Esophagus squamous epithelium (tissue), 5 donors: ENCODE measurements around the gene PNPLA2. TPM values are rescaled to one million over a fixed set of nuclear protein-coding genes. Genes with fewer than 3 reads are reported as not detected.

Source experiments
- DNase-seq: peaks from one replicate; lab custom pipeline; 2025; lab: John Stamatoyannopoulos, UW
- H3K27ac ChIP-seq, 4 donors: fragments of 200-600 bp; sonication (generic); one replicate each; pipeline ENCODE4 v1.5.1; 2016 to 2019; ENCODE audit warnings: mild to moderate bottlenecking in 1 of 4
- H3K27me3 ChIP-seq, 4 donors: fragments of 200-600 bp; sonication (generic); 1 replicate in 3 of 4; 2 replicates in 1 of 4; pipeline versions ENCODE4 v1.5.1 to v1.6.0; 2017 to 2021; ENCODE audit warnings: antibody characterized with exemption in 1 of 4
- H3K36me3 ChIP-seq, 3 donors: fragments of 200-600 bp; sonication (generic); one replicate each; pipeline ENCODE4 v1.5.1; 2016 to 2019
- H3K4me1 ChIP-seq, 3 donors: fragments of 200-600 bp; sonication (generic); one replicate each; pipeline ENCODE4 v1.5.1; 2017 to 2019
- H3K4me3 ChIP-seq, 4 donors: fragments of 200-600 bp; sonication (generic); 1 replicate in 3 of 4; 2 replicates in 1 of 4; pipeline ENCODE4 v1.5.1; 2016 to 2019; ENCODE audit warnings: mild to moderate bottlenecking in 2 of 4, moderate library complexity in 1 of 4
- H3K9me3 ChIP-seq, 3 donors: fragments of 200-600 bp; sonication (generic); one replicate each; pipeline ENCODE4 v1.5.1; 2016 to 2019
- POLR2A ChIP-seq, 4 donors: fragments of 450-650 bp; IDR thresholded peaks; one replicate each; pipeline ENCODE4 v1.6.1; 2017; ENCODE audit warnings: antibody characterized with exemption in 4 of 4, mild to moderate bottlenecking in 4 of 4, moderate library complexity in 3 of 4
- WGBS, 2 donors: methylation state at CpG; one replicate each; pipeline ENCODE4 v1.1.5; 2018; 5-methylcytosine and 5-hydroxymethylcytosine counted together
- intact Hi-C: fragments of 100-400 bp; cut with DNase I; formaldehyde crosslinking; loops from one replicate; pipeline ENCODE4 v1.15.0; 2022
- total RNA-seq, 4 donors: library from RNA; depleted of rRNA; stranded (reverse); fragments of >200 nt; gene quantifications; one replicate each; pipeline ENCODE4 v1.1.0, GENCODE V29; 2016
- TF ChIP-seq, protein P1 (sequence below), 6 experiments: fragments of 450-650 bp in 4 of 6; fragments of 200-600 bp in 2 of 6; sonication (generic) in 2 of 6; IDR thresholded peaks; one replicate each; pipeline ENCODE4 v1.5.1; 2016 to 2019; ENCODE audit warnings: antibody characterized with exemption in 6 of 6, mild to moderate bottlenecking in 4 of 6, moderate library complexity in 4 of 6
- donor health status: DM: yes; HTN: yes; CAD: no.

Gene PNPLA2
- total RNA-seq, 4 donors from 2014 or later: 14.2 to 42.7 (median 26.0) TPM

DNA sequence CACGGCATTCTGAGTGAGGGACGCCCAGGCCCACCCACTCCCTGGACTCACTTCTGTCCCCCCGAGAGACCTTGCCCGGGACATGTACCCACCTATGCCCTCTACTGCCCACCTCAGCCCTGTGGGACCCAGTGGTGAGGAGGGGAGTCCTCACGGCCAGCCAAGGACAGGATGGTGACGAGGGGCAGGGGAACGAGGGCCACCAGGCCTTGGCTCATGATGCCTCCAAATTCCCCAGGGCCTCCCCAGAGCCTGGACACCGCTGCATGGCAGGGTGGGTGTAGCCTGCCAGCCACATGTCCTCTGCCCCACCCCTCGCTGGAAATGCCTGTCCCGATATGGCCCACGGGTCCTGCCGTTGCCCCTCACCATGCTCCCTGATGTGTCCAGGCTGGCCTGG is 50.1 kb downstream of the PNPLA2 start:
- WGBS, 2 donors: 80% methylated on average over 3 of the region's 12 CpGs; no CpG with 5 or more reads in 1 of the 2 donors
- Histone ChIP-seq H3K27ac (no peak overlapping the region), H3K4me1 (no peaks in the 10 kb centered on the region), H3K9me3 (no peaks in the 10 kb centered on the region), H3K4me3 (no peak overlapping the region), H3K36me3 (peaks cover 0 to 50% (median 0%) of the 10 kb centered on the region in 3 donors), H3K27me3 (no peaks in the 10 kb centered on the region)
- intact Hi-C loops: no loop called here
- no peak for DNase-seq
- TF ChIP-seq POLR2A (IDR thresholded peaks at IDR 0.05): no peak
- TF ChIP-seq, protein P1, sequence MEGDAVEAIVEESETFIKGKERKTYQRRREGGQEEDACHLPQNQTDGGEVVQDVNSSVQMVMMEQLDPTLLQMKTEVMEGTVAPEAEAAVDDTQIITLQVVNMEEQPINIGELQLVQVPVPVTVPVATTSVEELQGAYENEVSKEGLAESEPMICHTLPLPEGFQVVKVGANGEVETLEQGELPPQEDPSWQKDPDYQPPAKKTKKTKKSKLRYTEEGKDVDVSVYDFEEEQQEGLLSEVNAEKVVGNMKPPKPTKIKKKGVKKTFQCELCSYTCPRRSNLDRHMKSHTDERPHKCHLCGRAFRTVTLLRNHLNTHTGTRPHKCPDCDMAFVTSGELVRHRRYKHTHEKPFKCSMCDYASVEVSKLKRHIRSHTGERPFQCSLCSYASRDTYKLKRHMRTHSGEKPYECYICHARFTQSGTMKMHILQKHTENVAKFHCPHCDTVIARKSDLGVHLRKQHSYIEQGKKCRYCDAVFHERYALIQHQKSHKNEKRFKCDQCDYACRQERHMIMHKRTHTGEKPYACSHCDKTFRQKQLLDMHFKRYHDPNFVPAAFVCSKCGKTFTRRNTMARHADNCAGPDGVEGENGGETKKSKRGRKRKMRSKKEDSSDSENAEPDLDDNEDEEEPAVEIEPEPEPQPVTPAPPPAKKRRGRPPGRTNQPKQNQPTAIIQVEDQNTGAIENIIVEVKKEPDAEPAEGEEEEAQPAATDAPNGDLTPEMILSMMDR (IDR thresholded peaks at IDR 0.05): no peak

DNA sequence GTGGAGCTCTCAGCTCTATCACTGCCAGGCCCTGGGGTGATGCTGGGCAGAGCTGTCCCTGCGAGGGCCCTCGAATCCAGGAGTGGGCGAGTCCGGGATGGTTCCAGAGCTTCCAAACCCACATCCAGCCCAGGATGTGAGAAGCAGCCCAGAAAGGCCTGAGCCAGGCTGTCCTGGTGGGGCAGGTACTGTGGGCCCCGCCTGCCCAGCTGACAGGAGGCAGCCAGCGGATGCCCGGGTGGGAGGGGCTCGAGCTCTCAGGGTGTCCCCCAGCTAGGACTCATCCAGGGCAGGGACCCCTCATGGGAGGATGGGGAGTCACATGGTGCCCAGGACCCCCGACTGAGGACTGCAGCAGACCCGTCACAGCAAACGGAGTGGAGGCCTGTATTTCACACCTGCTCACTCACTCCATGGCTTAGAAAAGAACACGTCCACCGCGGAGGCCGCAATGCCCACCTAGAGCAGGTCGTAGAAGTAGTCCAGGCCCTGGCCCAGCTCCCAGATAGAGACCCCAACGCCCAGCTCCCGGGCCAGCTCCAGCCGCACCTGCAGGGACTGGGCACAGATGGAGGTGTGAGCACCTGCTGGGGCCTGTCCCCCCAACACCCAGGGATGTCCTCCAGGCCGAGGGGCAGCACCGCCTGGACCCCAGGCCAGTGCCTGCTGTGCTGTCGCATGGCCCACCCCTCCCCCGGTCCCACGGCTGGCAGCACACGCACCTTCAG is 50.8 kb downstream of the PNPLA2 start:
- no peaks in the 10 kb centered on the region for H3K4me1 ChIP-seq
- DNase-seq: no peak
- H3K27me3 ChIP-seq: no peaks in the 10 kb centered on the region
- intact Hi-C loops: no loop called here
- peaks cover 0 to 46% (median 0%) of the 10 kb centered on the region in 3 donors for H3K36me3 ChIP-seq
- no peak overlapping the region for H3K27ac ChIP-seq
- WGBS, 2 donors: 78% methylated on average over 11 of the region's 25 CpGs; no CpG with 5 or more reads in 1 of the 2 donors
- H3K4me3 ChIP-seq: no peak overlapping the region
- TF ChIP-seq POLR2A (IDR thresholded peaks at IDR 0.05): no peak
- TF ChIP-seq, protein P1 (IDR thresholded peaks at IDR 0.05): no peak
- no peaks in the 10 kb centered on the region for H3K9me3 ChIP-seq

- intact Hi-C loops: no loop called here
- Histone ChIP-seq H3K27me3 (no peaks in the 10 kb centered on the region), H3K4me3 (no peak overlapping the region), H3K27ac (no peak overlapping the region), H3K4me1 (no peaks in the 10 kb centered on the region), H3K36me3 (peaks cover 0 to 46% (median 0%) of the 10 kb centered on the region in 3 donors), H3K9me3 (no peaks in the 10 kb centered on the region)
- DNase-seq: no peak
- WGBS, 2 donors: 69% methylated on average over 3 of the region's 8 CpGs; no CpG with 5 or more reads in 1 of the 2 donors
- no peak for TF ChIP-seq POLR2A (IDR thresholded peaks at IDR 0.05)
- TF ChIP-seq, protein P1 (IDR thresholded peaks at IDR 0.05): no peak
Measured at GRCh38 chr11:870127-870413, 51.4 kb downstream of the PNPLA2 start.

DNA sequence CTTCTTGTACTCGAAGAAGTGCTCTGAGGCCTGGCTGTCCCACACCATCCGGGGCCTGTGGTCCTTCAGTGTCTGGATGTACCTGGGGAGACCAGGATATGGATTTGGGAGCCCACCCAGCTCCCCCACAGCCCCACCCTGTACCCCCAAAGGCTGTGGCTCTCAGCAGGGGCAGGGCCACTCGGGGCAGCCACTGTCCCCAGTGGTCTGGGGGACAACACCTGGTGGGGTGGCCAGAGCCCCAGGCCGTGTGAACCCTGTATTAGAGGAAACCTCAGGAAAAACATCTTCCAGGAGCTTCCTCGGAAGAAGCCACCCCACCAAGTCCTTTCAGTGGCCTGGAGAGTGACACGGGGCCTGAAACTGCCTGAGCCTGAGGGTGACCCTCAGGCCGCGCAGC is 51.7 kb downstream of the PNPLA2 start:
- intact Hi-C loops: no loop called here
- WGBS, 2 donors: 0% methylated on average over 1 of the region's 8 CpGs; no CpG with 5 or more reads in 1 of the 2 donors
- Histone ChIP-seq H3K4me3 (no peak overlapping the region), H3K36me3 (peaks cover 0 to 46% (median 0%) of the 10 kb centered on the region in 3 donors), H3K27me3 (no peaks in the 10 kb centered on the region), H3K9me3 (no peaks in the 10 kb centered on the region), H3K4me1 (no peaks in the 10 kb centered on the region), H3K27ac (no peak overlapping the region)
- TF ChIP-seq, protein P1 (IDR thresholded peaks at IDR 0.05): no peak
- TF ChIP-seq POLR2A (IDR thresholded peaks at IDR 0.05): no peak
- DNase-seq: no peak

GRCh38 chr11:871472-871871 is 52.8 kb downstream of the PNPLA2 start:
- H3K27ac ChIP-seq: no peak overlapping the region
- peaks cover 0 to under 1% (median 0%) of the 10 kb centered on the region in 3 donors for H3K4me1 ChIP-seq
- intact Hi-C loops: no loop called here
- no peaks in the 10 kb centered on the region for H3K9me3 ChIP-seq
- 24 to 67% methylated on average over 2 to 5 of the region's 9 CpGs for WGBS, 2 donors
- no peak overlapping the region for H3K4me3 ChIP-seq
- DNase-seq: no peak
- H3K27me3 ChIP-seq: no peaks in the 10 kb centered on the region
- H3K36me3 ChIP-seq: peaks cover 0 to 45% (median 0%) of the 10 kb centered on the region in 3 donors
- TF ChIP-seq POLR2A (IDR thresholded peaks at IDR 0.05): no peak
- TF ChIP-seq, protein P1 (IDR thresholded peaks at IDR 0.05): no peak
